GM15510 (cell line): ENCODE measurements around the gene ADD1.

Source experiments
- POLR2A ChIP-seq: IDR thresholded peaks from 3 replicates; pipeline ENCODE4 v1.6.1; 2011; ENCODE audit warnings: borderline replicate concordance; ENCODE audit not compliant: insufficient read length; ENCODE audit errors: extremely low read depth

ADD1 gene

GRCh38 chr4:2910409-2910808 lies 66.8 kb downstream of the ADD1 start:
- no peak for TF ChIP-seq POLR2A

GRCh38 chr4:2911868-2912267 lies 68.2 kb downstream of the ADD1 start:
- no peak for TF ChIP-seq POLR2A

- no peak for TF ChIP-seq POLR2A
Observed at GRCh38 chr4:2913168-2913567, 69.5 kb downstream of the ADD1 start.

- no peak for TF ChIP-seq POLR2A
Observed at GRCh38 chr4:2914256-2915126, 70.8 kb downstream of the ADD1 start.

GRCh38 chr4:2915789-2916188 lies 72.1 kb downstream of the ADD1 start:
- no peak for TF ChIP-seq POLR2A

- TF ChIP-seq POLR2A, result no peak
Observed at GRCh38 chr4:2923141-2923551, 79.5 kb downstream of the ADD1 start.

- no peak for TF ChIP-seq POLR2A
Observed at GRCh38 chr4:2923668-2924173, 80.1 kb downstream of the ADD1 start.

GRCh38 chr4:2924286-2924685 lies 80.6 kb downstream of the ADD1 start:
- no peak for TF ChIP-seq POLR2A

- no peak for TF ChIP-seq POLR2A
Observed at GRCh38 chr4:2924765-2925301, 81.2 kb downstream of the ADD1 start.

GRCh38 chr4:2925496-2925895 lies 81.9 kb downstream of the ADD1 start:
- TF ChIP-seq POLR2A, result no peak

GRCh38 chr4:2925931-2926860 lies 82.6 kb downstream of the ADD1 start:
- TF ChIP-seq POLR2A, result no peak

- no peak for TF ChIP-seq POLR2A
Observed at GRCh38 chr4:2927016-2927695, 83.5 kb downstream of the ADD1 start.

- no peak for TF ChIP-seq POLR2A
Observed at GRCh38 chr4:2927696-2928075, 84.0 kb downstream of the ADD1 start.

- TF ChIP-seq POLR2A, result no peak
Observed at GRCh38 chr4:2928242-2929176, 84.9 kb downstream of the ADD1 start.

- no peak for TF ChIP-seq POLR2A
Observed at GRCh38 chr4:2929469-2929868, 85.8 kb downstream of the ADD1 start.
